Lung microvascular endothelial cell (primary cell): ENCODE measurements around the gene COL21A1. TPM values are rescaled to one million over a fixed set of nuclear protein-coding genes. Genes with fewer than 3 reads are reported as not detected.

ENCODE experiments used
- DNase-seq, 2 donors: peaks; one replicate each; pipeline versions ENCODE4 v3.0.0 to v3.0.0-alpha.2; 2010; ENCODE audit warnings: low read depth in 2 of 2
- total RNA-seq: library from RNA; depleted of rRNA; stranded (reverse); fragments of >200 nt; gene quantifications from 2 replicates; pipeline ENCODE4 v1.2.1, GENCODE V29; 2014

Gene COL21A1
- total RNA-seq, 1 donor from 2014 or later = 0.79 TPM

DNA sequence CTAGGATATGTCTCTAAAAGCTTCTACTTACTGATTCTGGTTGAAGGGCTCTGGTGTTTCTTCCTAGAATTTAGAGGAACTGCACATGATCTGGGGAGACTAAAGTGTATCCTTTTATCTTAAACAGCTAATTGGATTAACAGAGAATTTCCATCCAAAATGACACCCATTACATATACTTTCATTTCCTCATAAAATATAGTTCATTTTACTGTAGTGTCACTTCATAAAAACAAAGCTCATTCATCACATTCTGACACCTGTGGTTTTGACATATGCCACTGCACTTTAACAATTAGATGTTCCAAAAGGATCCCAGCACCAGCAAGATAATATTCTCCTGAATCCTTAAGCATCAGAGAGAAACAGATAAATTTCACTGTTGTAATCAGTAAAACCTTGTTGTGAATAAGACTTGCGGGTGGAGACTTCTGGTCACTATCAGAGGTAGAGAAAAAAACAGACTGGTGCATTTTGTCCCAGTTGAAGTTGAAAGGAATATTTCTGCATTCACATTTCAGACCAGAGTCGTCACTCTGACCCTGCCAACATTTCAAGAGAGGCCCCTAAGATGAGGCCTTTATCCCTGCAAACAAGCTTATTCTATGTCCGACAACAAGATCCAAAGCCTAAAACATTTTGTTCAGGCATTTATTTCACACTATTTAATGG, 196.7 kb downstream of the COL21A1 start:
- DNase-seq = no peak

DNA sequence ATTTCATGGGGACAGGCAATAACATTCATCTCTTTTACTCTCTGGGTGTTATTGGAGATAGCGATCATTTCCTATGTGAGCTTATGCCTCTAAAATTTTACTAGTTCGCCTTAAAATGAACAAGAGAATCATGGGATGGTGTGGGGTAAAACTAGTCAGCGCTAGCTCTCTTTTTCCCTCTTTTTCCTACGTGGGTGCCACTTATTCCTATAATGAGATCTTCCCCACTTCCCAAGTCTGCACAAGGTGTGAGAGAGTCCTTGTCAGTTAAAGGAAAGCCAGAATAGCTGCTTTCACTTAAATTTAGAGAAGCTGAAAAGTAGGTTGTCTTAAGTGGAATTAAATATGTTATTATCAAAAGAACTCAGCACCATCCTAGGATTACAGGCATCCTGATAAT, 198.8 kb downstream of the COL21A1 start:
- DNase-seq = no peak

DNA sequence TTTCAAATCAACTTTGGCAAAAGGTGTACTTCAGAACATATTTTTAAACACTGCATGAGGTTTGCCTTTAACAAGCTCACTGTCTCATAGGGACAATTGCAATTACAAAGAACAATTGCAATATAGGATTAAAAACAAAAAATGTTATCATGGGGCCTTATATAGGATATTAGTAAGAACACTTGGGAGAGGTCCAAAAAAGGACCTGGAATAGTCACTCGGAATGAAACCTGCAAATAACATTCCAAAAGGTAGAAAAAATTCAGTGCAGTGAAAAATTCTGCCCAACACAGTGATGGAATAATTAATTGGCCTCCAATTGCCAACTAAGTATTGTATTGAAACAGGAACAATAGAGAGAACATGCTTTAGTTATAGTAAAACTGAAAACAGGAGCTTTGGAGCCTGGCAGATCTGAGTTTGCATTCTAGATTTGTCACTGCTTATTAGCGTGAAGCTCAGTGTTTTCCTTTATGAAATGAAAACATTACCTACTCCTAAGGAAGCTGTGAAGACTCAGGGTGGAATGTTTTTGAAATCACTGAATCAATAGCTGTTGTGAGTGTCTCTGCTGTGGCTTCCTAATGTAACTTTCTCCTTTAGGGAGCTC, 199.3 kb downstream of the COL21A1 start:
- DNase-seq = peak; percentile 36 to 52

DNA sequence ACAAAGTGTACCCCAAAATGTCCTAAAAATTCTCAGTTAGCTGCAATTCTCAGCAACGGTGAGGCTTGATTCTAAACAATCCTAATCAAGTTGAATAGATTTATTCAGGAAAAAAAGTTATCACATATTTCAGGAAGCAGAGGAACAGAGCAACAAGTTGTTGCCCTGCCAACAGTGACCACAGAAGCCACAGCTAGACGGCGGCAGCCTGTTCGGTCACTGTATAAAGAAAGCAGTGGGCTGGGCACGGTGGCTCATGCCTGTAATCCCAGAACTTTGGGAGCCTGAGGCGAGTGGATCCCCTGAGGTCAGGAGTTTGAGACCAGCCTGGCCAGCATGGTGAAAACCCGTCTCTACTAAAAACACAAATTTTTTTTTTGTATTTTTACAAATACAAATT, 200.8 kb downstream of the COL21A1 start:
- peak; percentile 93 to 96 for DNase-seq

DNA sequence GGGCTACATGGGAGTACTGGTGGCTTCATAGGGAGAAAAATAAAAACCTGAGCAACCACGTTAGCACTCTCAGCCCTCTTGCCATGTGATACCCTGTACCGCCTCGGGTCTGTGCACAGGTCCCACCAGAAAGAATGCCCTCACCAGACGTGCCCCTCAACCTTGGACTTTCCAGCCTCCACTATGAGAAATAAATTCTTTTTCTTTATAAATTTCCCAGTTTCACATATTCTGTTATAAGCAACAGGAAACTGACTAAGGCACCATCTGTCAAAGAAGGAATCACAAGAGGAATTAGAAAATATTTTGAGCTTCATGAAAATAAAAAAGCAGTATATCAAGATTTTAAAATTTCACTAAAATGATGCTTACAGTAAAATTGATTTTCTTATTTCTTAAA, 203.6 kb downstream of the COL21A1 start:
- DNase-seq = peak in 1 of 2 donors; percentile 78

DNA sequence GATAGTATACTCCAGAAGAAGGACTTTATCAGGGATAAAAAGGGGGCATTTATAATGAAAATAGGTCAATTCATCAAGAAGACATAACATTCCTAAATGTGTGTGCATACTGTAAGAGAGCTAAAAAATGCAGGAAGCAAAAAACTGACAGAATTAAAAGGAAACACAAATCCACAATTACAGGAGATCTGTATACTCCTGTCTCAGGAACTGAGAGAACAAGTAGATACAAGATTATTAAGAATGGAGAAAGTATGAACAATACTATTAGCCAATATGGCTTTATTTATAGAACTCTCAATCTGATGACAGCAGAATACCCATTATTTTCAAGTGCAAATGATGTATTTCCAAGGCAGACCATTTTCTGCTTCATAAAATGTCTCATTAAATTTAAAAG, 204.3 kb downstream of the COL21A1 start:
- peak in 1 of 2 donors; percentile 47 for DNase-seq

DNA sequence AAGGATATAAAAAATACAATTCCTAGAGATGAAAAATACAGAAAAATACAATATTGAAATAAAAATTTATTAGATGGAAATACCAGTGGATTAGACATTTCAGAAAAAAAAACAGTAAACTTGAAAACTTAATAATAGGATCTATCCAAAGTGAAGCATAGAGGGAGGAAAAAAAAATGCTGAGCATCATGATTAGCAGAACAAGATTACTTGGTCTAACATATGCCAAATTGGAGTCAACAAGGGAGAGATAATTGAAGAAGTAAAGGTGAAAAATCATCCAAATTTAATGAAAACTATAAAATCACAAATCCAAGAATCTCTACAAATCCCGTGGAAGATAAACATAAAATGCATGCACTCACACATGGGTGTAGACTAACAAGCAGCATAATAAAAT, 205.8 kb downstream of the COL21A1 start:
- no peak for DNase-seq

DNA sequence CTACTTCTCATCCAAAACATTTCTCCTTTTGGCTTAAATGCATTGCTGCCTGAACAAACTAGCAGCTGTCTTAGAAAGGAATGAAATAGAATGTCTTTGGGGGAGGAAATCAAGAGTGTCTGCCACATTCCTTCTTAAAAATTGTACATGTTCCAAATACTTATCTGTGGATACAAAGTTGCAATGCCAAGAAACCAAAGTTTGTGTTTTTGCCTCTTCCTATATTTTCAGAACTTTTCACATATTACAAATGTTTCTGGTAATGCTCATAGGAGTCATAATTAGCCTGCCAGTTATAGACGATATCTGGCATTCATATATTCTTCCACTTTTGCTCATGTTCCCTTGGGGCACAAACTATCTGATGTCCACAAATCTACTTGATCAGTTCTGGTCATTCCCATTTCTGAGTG, 206.5 kb downstream of the COL21A1 start:
- DNase-seq = no peak

DNA sequence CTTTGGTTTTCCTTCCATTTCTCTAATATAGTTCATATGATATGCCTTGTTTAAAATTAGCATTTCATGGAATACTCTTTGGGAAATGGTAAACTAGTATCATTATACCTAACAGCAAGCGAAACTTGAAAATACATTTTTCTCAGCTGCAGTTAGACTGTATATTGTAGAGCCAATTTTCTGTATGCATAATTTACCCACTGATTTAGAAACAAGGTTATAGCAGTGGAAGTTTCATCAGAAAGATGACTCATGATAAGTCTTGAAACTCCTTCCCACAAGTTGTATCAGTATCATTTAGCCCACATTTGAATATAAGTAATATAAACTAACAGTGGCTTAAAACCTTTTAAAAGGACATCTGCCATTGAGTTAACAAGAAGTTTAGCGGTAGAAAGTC, 207.2 kb downstream of the COL21A1 start:
- DNase-seq = peak in 1 of 2 donors; percentile 23

DNA sequence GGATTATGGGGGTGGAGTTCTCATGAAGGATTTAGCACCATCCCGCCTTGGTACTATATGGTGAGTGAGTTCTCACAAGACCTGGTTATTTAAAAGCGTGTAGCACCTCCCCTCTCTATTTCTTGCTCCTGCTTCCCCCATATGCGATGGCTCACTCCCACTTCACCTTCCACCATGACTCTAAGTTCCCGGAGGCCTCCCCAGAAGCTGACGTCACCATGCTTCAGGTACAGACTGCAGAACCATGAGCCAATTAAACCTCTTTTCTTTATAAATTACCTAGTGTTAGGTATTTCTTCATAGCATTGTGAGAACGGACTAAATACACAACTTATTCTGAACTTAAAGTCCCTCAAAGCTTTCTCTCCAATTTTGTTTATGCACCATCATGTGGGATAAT, 208.6 kb downstream of the COL21A1 start:
- DNase-seq = no peak

DNA sequence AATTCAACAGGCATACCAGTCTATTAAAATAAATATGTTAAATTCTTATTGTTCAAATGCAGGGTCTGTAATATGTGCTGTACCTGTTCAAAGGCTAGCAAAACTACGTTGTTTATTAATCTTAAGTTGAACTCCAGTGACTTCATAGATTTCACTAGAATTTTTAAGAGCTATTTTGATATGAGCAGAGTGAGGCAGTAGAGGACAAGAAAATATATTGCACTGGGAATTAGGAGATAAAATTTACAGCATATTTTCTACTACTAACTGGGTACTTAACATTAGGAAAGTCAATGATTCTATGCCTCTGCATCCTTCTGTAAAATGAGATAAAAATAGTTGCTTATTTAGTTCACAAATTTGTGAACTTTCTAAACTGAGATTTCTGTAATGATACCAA, 209.8 kb downstream of the COL21A1 start:
- DNase-seq = no peak

DNA sequence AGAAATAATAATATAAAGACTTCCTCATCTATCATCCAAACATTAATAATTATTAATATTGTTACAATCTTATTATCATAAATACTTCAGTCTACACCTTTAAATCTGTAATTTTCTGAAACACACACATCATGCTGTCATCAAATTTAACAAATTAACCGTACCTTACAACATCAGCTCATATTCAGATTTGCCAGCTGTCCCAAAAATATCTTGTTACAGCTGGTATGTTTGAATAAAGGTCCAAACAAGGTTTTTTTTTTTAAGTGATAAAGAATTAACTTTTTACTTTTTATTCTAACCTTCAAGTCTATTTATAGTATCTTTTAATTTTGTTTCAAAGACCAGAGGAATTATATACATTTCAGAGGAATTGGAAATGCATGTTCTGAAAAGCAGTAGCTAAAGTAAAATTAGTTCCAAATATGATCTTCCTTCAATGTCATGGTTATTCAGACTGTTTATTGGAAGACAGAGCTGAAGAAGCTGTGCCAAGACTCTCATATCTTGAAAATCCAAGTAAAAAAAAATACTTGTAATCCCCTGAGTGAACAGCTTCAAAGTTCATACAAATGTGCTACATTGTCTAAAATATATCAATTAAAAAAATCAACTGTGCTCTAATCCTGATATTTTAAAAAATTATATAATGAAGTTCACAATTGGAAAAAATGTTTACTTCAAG, 210.3 kb downstream of the COL21A1 start:
- DNase-seq = no peak

DNA sequence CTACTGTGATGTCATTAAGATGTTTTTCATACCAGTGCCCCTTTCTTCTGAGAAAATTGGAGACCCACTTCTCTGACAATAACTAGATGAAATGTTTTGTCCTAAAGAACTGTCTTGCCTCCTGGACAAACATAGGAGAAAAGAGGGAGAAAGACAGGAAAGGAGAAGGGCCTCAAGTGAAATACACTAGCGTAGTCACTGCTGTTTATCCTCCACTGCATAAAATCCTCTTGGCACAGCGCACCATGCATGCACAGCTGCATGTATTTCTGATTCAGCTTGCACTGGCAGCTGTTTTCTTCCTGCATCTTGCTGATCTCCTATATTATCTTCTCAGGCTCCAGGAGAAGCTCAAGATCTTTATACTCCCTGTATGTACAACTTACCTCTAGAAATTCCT, 214.0 kb downstream of the COL21A1 start:
- DNase-seq = no peak

DNA sequence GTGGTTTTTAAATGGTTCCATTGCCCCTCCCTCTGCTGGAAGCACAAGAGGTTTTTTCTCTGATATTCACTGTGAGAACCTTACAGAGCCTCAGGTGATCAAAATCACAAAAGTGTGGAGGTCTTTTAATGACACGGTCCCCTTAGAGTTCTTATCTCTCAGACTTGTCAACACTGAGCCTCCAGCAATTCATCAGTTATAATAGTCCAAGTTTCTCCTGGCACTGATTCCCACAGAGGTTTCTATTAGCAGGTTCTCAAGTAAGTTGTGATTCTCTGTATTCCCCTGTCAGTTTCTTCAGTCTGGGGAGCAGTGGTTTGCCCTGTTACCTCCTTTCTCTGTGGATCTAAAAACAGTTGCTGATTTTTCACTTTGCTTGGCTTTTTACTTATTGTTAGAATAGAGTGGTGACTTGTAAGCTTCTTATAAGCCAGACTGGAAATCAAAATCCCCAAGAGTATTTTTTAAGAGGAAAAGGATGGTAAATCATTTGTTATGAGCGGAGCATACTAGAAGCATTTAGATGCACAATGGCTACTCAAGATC, 214.6 kb downstream of the COL21A1 start:
- no peak for DNase-seq

DNA sequence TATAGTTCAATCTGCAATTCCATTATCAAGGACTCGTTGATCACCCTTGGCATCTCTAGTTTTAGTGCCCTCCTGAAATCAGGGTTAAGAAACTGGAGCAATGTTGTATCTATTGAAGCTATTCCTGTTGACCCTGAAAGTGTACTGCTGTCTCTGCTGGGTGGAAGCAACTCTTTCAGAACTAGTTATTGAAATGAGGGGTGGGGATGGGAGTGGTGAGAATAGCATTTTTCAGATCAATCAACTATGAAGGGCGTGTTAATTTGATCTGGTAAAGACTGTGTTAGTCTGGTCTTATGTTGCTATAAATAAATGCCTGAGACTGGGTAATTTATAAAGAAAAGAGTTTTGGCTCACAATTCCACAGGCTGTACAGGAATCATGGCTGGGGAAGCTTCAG, 219.5 kb downstream of the COL21A1 start:
- no peak for DNase-seq

DNA sequence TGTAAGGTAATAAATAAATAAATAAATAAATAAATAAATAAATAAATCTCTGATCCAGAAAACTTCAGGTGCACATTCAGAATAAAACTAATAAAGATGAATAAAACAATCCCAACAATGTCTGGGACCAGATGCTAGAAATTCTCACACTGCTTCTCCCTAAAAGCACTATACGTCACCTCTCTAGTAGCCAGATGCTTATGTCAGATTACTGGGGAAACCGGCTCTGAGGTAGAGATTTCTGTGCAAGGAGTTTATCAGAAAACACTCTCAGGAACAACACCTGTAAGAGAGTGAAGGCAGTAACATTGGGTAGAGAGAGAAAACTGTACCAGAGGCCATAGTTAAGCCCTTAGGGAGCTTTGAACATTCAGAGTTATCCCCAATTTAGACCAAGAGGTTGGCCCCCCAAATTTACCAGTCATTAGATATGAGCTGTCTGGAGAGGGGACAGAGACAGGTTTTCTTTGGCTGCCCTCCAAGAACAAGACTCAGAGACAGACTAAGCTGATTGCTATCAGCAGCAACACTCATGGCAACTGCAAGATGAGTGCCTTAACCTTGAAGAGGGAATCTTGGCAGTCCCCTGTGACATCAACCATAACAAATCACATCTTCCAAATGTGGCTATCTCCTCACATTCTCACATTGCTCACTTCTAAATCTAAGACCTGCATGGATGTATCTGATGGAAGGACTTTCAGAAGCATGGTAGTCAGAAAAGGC, 220.8 kb downstream of the COL21A1 start:
- peak in 1 of 2 donors; percentile 69 for DNase-seq

DNA sequence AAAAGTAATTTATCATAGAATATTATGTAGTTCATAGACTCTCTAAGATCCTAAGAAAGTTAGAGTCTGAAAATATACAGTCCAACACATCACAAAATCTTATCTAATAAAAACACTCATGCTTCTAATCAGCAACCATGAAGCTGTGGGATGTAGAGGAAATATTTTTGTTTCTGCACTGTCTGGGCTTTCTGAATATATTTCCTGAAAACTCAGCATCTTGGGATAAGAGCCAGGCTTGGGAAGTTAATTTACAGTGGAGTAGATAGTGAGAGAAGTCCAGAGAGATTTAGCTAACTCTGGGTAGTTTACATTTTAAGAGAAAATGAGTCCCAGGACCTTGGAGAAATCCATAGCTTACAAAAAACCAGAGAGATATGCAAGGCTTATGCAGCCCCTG, 221.6 kb downstream of the COL21A1 start:
- DNase-seq = peak in 1 of 2 donors; percentile 80

DNA sequence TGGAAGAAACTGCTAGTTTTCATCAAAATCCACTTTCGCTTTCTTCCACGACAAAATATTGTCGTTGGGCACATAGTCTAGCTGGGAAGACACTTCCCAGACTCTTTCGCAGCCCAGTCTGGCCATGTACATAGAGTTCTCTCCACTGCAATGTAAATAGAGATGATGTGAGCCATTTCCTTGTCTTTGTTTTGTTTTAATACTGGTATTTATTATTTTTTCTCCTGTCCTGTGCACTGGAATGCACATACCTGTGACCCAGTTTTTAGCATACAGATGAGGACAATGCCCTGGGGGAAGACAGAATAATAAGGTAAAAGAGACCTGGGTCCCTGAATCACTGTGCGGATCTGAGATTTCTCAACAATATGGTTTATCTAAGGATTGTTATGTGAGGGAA, 222.4 kb downstream of the COL21A1 start:
- DNase-seq = peak; percentile 32 to 68

DNA sequence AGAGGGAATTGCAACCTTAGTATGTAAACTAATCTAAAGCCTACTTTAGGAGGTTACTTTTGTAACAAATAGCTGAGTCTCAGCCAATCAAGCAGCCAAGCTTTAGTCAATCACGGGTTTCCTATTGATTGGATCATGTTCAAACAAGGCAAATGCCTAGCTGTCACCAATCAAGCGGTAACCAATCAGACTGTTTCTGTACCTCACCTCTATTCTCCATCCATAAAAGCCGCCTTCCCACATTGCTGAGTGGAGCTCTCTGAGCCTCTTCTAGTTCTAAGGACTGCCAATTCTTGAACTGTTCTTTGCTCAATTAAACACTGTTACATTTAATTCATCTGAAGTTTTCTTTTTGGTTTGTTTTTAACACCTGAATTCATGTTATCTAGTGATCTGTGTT, 223.6 kb downstream of the COL21A1 start:
- DNase-seq = no peak

DNA sequence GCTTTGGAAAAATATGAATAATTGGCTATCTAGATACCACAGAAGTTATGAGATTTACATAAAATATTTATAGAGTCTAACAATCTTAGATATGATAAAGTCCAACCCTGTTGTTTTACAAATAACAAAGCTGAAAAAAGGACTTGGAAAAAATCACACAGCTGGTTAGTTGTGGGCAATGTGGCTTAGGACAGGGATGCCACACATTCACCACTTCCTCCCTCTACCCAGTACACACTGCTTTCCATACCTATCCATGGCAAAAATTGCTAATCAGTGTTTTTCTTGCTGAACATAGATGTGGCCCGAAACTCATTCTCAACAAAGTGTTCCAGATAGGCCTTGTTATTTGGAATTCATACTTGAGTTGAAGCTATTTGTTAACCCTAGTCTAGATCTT, 224.7 kb downstream of the COL21A1 start:
- DNase-seq = no peak

DNA sequence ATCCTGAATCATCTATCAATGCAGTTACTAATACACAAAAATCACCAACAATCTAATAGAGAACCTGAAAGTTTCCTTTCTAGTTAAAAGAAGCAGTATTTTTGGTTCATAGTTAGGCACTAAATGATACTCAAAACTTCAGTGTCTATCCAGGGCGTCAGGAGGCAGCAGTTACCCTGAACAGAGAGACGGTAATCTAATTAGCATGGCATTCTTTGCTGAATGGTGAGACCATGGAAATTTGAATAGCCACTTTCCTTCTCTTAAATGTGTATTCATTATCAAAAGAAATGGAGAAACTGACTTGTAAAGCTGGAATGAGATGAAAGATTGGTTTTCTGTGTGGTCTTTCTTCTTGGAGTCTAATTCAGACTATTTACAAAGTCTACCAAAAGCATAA, 225.4 kb downstream of the COL21A1 start:
- DNase-seq = no peak

DNA sequence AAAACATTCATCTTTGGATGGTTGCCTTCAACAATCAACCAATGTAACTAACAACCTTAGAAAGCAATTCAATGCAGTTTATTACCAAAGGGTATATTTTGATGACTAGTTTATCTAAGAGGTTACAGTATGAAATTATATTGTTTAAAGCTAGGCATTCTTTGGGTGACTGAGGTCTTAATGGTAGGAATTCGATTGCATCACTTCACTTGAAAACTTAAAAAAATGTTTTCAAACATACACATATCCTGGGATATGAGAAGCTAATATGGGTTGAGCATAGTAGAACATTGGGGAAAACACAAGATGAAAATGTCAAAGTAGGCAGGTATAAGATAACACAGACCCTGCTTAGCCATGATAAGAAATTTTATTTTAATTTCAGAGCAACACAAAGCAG, 227.4 kb downstream of the COL21A1 start:
- DNase-seq = no peak
